DOHH2 (cell line): Measurements from ENCODE around the gene TPCN1.

Source experiments
- H3F3A ChIP-seq: fragments of 200-600 bp; sonication (generic), shearing (Covaris generic); 2 replicates; pipeline ENCODE4 v1.6.0; 2016; ENCODE audit warnings: antibody characterized with exemption, mild to moderate bottlenecking; ENCODE audit not compliant: control insufficient read depth, insufficient read depth
- H3K27ac ChIP-seq: fragments of 200-600 bp; sonication (generic); 2 replicates; pipeline ENCODE4 v1.5.1; 2014; ENCODE audit warnings: low read depth, mild to moderate bottlenecking, low read length, moderate library complexity
- H3K27me3 ChIP-seq: fragments of 200-600 bp; sonication (generic); 2 replicates; pipeline ENCODE4 v1.6.1; 2014; ENCODE audit warnings: mild to moderate bottlenecking, low read length, mixed read lengths; ENCODE audit not compliant: control insufficient read depth
- H3K36me3 ChIP-seq: fragments of 200-600 bp; sonication (generic); 2 replicates; pipeline ENCODE4 v1.6.1; 2014; ENCODE audit warnings: mild to moderate bottlenecking, low read length, moderate library complexity, mixed read lengths; ENCODE audit not compliant: control insufficient read depth
- H3K4me1 ChIP-seq: fragments of 200-600 bp; sonication (generic); 2 replicates; pipeline ENCODE4 v1.6.1; 2014; ENCODE audit warnings: mild to moderate bottlenecking, low read length, mixed read lengths; ENCODE audit not compliant: control insufficient read depth
- H3K4me2 ChIP-seq: fragments of 200-600 bp; sonication (generic); 2 replicates; pipeline ENCODE4 v1.6.0; 2014; ENCODE audit warnings: mild to moderate bottlenecking, low read length, moderate library complexity
- H3K4me3 ChIP-seq: fragments of 200-600 bp; sonication (generic); 2 replicates; pipeline ENCODE4 v1.5.1; 2014; ENCODE audit warnings: mild to moderate bottlenecking, low read length, mixed read lengths
- H3K79me2 ChIP-seq: fragments of 200-600 bp; sonication (generic); 2 replicates; pipeline ENCODE4 v1.6.1; 2014; ENCODE audit warnings: mild to moderate bottlenecking, low read length, mixed read lengths; ENCODE audit not compliant: control insufficient read depth
- H3K9me2 ChIP-seq: fragments of 200-600 bp; sonication (generic); replicated peaks from 2 replicates; pipeline ENCODE4 v1.6.1; 2014; ENCODE audit warnings: mild to moderate bottlenecking, low read length, mixed read lengths; ENCODE audit not compliant: control insufficient read depth
- H3K9me3 ChIP-seq: fragments of 200-600 bp; sonication (generic); 2 replicates; pipeline ENCODE4 v1.6.1; 2014; ENCODE audit warnings: antibody characterized with exemption, low read length, mixed read lengths; ENCODE audit not compliant: control insufficient read depth, insufficient read depth
- H4K20me1 ChIP-seq: fragments of 200-600 bp; sonication (generic); 2 replicates; pipeline ENCODE4 v1.6.0; 2014; ENCODE audit warnings: low read depth, mild to moderate bottlenecking, antibody characterized with exemption, low read length, moderate library complexity; ENCODE audit not compliant: control insufficient read depth, insufficient read depth
- CTCF ChIP-seq: fragments of 200-600 bp; sonication (generic); IDR thresholded peaks from one replicate; pipeline ENCODE4 v1.5.1; 2014; ENCODE audit warnings: antibody characterized with exemption, mild to moderate bottlenecking, low read depth, low read length; ENCODE audit not compliant: poor library complexity, severe bottlenecking
- EZH2phosphoT487 ChIP-seq: fragments of 200-600 bp; sonication (generic); IDR thresholded peaks from 2 replicates; pipeline ENCODE4 v1.6.1; 2017; ENCODE audit warnings: borderline replicate concordance, mild to moderate bottlenecking, antibody characterized with exemption, low read length, moderate library complexity, mixed read lengths

TPCN1 gene

GRCh38 chr12:113220593-113221180 lies 577 bp upstream of the TPCN1 start:
- H4K20me1 ChIP-seq = no peaks in the 10 kb centered on the region
- H3K9me2 ChIP-seq = no peaks in the 10 kb centered on the region
- H3K27ac ChIP-seq = peak overlapping the region; percentile 100
- H3K4me3 ChIP-seq = peak overlapping the region; percentile 85
- H3K4me2 ChIP-seq = peak overlapping the region; percentile 74
- peaks cover 44% of the 10 kb centered on the region for H3F3A ChIP-seq
- peaks cover 52% of the 10 kb centered on the region for H3K36me3 ChIP-seq
- no peaks in the 10 kb centered on the region for H3K9me3 ChIP-seq
- no peak for TF ChIP-seq CTCF
- peaks cover 63% of the 10 kb centered on the region for H3K4me1 ChIP-seq
- peaks cover 89% of the 10 kb centered on the region for H3K79me2 ChIP-seq
- no peaks in the 10 kb centered on the region for H3K27me3 ChIP-seq

- Histone ChIP-seq H3K9me2 (no peaks in the 10 kb centered on the region), H3K27me3 (no peaks in the 10 kb centered on the region), H4K20me1 (no peaks in the 10 kb centered on the region), H3K4me1 (peaks cover 59% of the 10 kb centered on the region), H3F3A (peaks cover 41% of the 10 kb centered on the region), H3K4me3 (peak overlapping the region; percentile 86), H3K36me3 (peaks cover 48% of the 10 kb centered on the region), H3K27ac (peak overlapping the region; percentile 98), H3K9me3 (no peaks in the 10 kb centered on the region), H3K79me2 (peaks cover 86% of the 10 kb centered on the region), H3K4me2 (peak overlapping the region; percentile 83)
- TF ChIP-seq EZH2phosphoT487 (no peak), CTCF (no peak)
These were observed 899 bp downstream of the TPCN1 start for GRCh38 chr12:113221997-113222729.

- Histone ChIP-seq H3K27ac (peak overlapping the region; percentile 98), H3K79me2 (peaks cover 85% of the 10 kb centered on the region), H3K9me3 (no peaks in the 10 kb centered on the region), H4K20me1 (no peaks in the 10 kb centered on the region), H3K4me1 (peaks cover 59% of the 10 kb centered on the region), H3K4me3 (peak overlapping the region; percentile 86), H3K36me3 (peaks cover 51% of the 10 kb centered on the region), H3K4me2 (peak overlapping the region; percentile 83), H3F3A (peaks cover 41% of the 10 kb centered on the region), H3K9me2 (no peaks in the 10 kb centered on the region), H3K27me3 (no peaks in the 10 kb centered on the region)
- TF ChIP-seq CTCF (no peak), EZH2phosphoT487 (no peak)
These were observed 1.7 kb downstream of the TPCN1 start for GRCh38 chr12:113222730-113223531.
